Thyroid gland (tissue), 4 donors: ENCODE data around the gene IER2. TPM values are rescaled to one million over a fixed set of nuclear protein-coding genes. Genes with fewer than 3 reads are reported as not detected.

ENCODE experiments used
- DNase-seq, 2 donors: peaks; one replicate each; pipeline ENCODE4 v3.0.0-alpha.2; 2019
- H3K27ac ChIP-seq, 3 donors: fragments of 200-600 bp; sonication (generic); 1 replicate in 2 of 3; 2 replicates in 1 of 3; pipeline ENCODE4 v1.5.1; 2016 to 2019; ENCODE audit warnings: mild to moderate bottlenecking in 1 of 3, moderate library complexity in 1 of 3
- H3K27me3 ChIP-seq: fragments of 200-600 bp; sonication (generic); one replicate; pipeline ENCODE4 v1.5.1; 2019
- H3K36me3 ChIP-seq, 2 donors: fragments of 200-600 bp; sonication (generic); one replicate each; pipeline ENCODE4 v1.5.1; 2016 to 2019
- H3K4me1 ChIP-seq, 2 donors: fragments of 200-600 bp; sonication (generic); one replicate each; pipeline ENCODE4 v1.5.1; 2017 to 2019
- H3K4me3 ChIP-seq, 3 donors: fragments of 200-600 bp; sonication (generic); replicated peaks in 1 of 3; 1 replicate in 2 of 3; 2 replicates in 1 of 3; pipeline ENCODE4 v1.5.1; 2016; ENCODE audit warnings: mild to moderate bottlenecking in 1 of 3
- H3K9me3 ChIP-seq: fragments of 200-600 bp; sonication (generic); one replicate; pipeline ENCODE4 v1.5.1; 2017
- CTCF ChIP-seq, 6 experiments: fragments of 200-600 bp in 3 of 6; fragments of 450-650 bp in 3 of 6; sonication (generic) in 3 of 6; IDR thresholded peaks; one replicate each; pipeline ENCODE4 v1.5.1; 2016 to 2019; ENCODE audit warnings: antibody characterized with exemption in 6 of 6, mild to moderate bottlenecking in 2 of 6, inconsistent platforms in 1 of 6, moderate library complexity in 1 of 6
- POLR2A ChIP-seq, 2 donors: fragments of 450-650 bp; IDR thresholded peaks; one replicate each; pipeline ENCODE4 v1.6.1; 2017; ENCODE audit warnings: antibody characterized with exemption in 2 of 2, mild to moderate bottlenecking in 2 of 2, moderate library complexity in 1 of 2
- WGBS, 2 donors: methylation state at CpG; one replicate each; pipeline ENCODE4 v1.1.5; 2017; 5-methylcytosine and 5-hydroxymethylcytosine counted together
- intact Hi-C: fragments of 100-400 bp; cut with DNase I; formaldehyde crosslinking; loops from one replicate; pipeline ENCODE4 v1.15.1; 2023
- total RNA-seq, 4 donors: library from RNA; depleted of rRNA; stranded (reverse); fragments of >200 nt; gene quantifications; one replicate each; pipeline ENCODE4 v1.2.3, GENCODE V29; 2016

IER2 gene
- total RNA-seq, 4 donors from 2014 or later, result 55.0 to 139 (median 65.9) TPM

DNA sequence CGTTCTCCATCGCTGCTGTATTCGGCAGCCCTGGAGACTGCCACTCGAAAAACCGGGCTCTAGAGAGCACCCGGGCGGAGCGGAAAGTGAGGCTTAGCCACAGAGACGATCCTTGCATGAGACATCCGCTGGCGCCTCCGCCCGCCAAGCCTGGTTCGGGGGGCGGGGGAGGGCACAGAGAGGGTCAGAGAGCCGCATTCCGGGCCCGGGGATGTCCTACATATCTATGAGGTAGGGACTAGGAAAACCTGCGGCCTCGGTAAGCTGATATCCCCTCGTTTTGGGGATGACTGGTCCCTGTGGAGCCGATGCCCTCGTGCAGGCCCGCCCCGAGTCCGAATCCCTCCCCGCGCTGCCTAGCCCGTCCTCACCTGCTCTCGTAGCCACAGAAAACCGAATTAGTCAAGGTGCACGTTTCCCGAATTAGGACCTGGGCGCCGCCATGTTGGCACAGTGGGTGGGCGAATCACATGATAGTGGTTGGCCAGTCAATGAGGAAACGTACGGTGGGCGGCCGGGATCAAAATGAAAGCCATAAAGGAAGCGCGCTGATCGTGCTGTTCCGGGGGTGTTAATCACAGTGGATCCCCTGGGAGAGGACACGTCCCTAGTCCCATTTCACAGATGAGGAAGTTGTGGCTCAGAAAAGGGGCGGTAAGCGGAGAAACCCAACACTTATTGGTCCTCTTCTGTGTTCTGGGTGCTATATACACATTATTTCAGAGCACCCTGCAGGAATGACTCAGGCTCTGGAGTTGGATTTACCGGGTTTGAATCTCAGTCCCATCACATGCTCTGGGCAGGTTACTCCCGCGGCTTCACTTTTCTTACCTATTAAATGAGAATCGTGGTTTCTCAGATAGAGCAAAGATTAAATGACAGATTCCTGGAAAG is 33.7 kb upstream of the IER2 start, which contains the start of gene TRMT1:
TRMT1 (minus strand) TSS at position 459 of the 894 bp plus-strand sequence; CDS start at position 118, 341 bp downstream.
- peak; percentile 91 to 95 for DNase-seq
- no peaks in the 10 kb centered on the region for H3K9me3 ChIP-seq
- TF ChIP-seq POLR2A (IDR thresholded peaks at IDR 0.05) (peak in 1 of 2 donors; percentile 45), CTCF (IDR thresholded peaks at IDR 0.05) (no peak)
- H3K4me1 ChIP-seq, result peaks cover 33% of the 10 kb centered on the region in 2 donors
- intact Hi-C loops, result no loop called here
- peak within 1 kb of the TSS; percentile 38 to 68 (median 51) for H3K27ac ChIP-seq
- peaks cover 6 to 14% of the 10 kb centered on the region in 2 donors for H3K36me3 ChIP-seq
- WGBS, 2 donors, result 0 to 1% methylated on average over 22 to 47 of the region's 51 CpGs
- peak within 1 kb of the TSS; percentile 68 to 92 (median 85) for H3K4me3 ChIP-seq
- no peaks in the 10 kb centered on the region for H3K27me3 ChIP-seq

DNA sequence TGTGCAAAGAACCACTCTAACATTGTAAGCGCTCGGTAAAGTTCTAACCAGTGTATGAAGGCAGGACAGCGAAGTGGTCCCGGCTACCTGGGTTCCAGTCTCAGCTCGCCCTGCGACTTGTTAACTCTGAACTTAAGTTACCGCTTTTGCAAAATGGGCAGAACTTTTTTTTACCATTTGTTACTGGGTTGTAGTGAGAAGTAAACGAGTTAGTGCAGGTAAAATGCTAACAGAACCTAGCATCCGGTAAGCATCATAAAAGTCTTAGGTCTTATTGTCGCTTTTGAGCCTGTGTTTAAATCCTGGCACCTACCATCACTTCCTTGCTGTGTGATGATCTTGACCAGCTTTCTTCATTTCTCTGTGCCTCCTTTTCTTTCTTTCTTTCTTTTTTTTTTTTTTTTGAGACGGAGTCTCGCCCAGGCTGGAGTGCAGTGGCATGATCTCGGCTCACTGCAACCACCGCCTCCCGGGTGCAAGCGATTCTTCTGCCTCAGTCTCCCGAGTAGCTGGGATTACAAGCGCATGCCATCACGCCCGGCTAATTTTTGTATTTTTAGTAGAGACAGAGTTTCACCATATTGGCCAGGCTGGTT is 32.9 kb upstream of the IER2 start:
- peak overlapping the region in 2 of 3 donors; percentile 68 to 92 for H3K4me3 ChIP-seq

DNA sequence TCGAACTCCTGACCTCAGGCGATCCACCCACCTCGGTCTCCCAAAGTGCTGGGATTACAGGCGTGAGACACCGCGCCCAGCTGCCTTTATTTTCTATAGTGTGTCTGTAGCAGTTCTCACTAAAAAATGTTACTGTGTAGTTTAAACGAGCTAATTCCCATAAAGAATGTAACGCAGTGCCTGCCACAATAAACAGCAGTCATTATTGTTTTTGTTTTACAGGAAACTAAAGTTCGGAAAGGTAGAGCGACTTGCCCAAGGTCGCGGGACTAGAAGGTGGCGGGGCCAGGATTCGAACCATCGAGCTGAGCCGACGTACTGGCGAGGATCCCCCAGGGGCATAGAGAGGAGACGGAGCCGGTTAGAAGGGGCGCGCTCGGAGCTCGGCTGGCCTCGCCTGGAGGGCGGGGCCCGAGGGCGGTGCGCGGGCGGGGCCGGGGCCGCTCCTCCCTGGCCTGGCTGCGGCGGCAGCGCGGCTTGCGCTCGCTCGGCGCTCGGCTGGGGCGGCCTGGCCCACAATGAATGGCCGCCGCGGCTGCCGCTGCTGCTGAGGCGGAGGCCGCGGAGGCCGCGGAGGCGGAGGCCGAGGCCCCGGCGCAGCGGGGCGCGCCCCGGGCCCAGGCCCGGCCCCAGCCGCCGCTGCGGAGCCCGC is 32.3 kb upstream of the IER2 start, which contains the start of gene NACC1:
NACC1 (plus strand) TSS at position 493 of the 652 bp plus-strand sequence. CDS start 16,944 bp downstream, outside the sequence.
- intact Hi-C loops, result no loop called here

More for the DNA sequence above, 32.9 kb upstream of the IER2 start:
- peak overlapping the region; percentile 38 to 68 (median 51) for H3K27ac ChIP-seq
- H3K27me3 ChIP-seq, result no peaks in the 10 kb centered on the region
- WGBS, 2 donors, result 14 to 23% methylated on average over 20 of the region's 20 CpGs
- peaks cover 6 to 13% of the 10 kb centered on the region in 2 donors for H3K36me3 ChIP-seq
- no peak for TF ChIP-seq CTCF (IDR thresholded peaks at IDR 0.05)
- TF ChIP-seq POLR2A (IDR thresholded peaks at IDR 0.05), result no peak
- H3K9me3 ChIP-seq, result no peaks in the 10 kb centered on the region
- intact Hi-C loops, result no loop called here
- H3K4me1 ChIP-seq, result peaks cover 33% of the 10 kb centered on the region in 2 donors
- DNase-seq, result no peak

More for the DNA sequence above, 32.3 kb upstream of the IER2 start, which contains the start of gene NACC1:
- no peaks in the 10 kb centered on the region for H3K9me3 ChIP-seq
- H3K4me1 ChIP-seq, result peaks cover 33% of the 10 kb centered on the region in 2 donors
- H3K4me3 ChIP-seq, result peak within 1 kb of the TSS; percentile 70 to 97 (median 89)
- peak within 1 kb of the TSS; percentile 38 to 74 (median 68) for H3K27ac ChIP-seq
- H3K36me3 ChIP-seq, result peaks cover 6 to 7% of the 10 kb centered on the region in 2 donors
- 4 to 9% methylated on average over 20 to 26 of the region's 65 CpGs for WGBS, 2 donors
- peak; percentile 87 to 90 for DNase-seq
- no peaks in the 10 kb centered on the region for H3K27me3 ChIP-seq
- TF ChIP-seq CTCF (IDR thresholded peaks at IDR 0.05), result no peak
- TF ChIP-seq POLR2A (IDR thresholded peaks at IDR 0.05), result peak in 1 of 2 donors; percentile 62
